Fibroblast of villous mesenchyme (primary cell): ENCODE results near the gene OMG. TPM values are rescaled to one million over a fixed set of nuclear protein-coding genes. Genes with fewer than 3 reads are reported as not detected.
"Not testable (repeated sequence)": the region's sequence is repeated elsewhere in the genome, so short reads cannot be mapped to it uniquely, and the experiment has no call there.

Experiments used
- DNase-seq: peaks from one replicate; pipeline ENCODE4 v3.0.0-alpha.2; 2010; ENCODE audit warnings: low read depth
- H3K4me3 ChIP-seq: 2 replicates; pipeline ENCODE4 v1.5.1; 2011; ENCODE audit warnings: low read depth, mild to moderate bottlenecking, low read length
- CTCF ChIP-seq: IDR thresholded peaks from 2 replicates; pipeline ENCODE4 v1.5.1; 2012; ENCODE audit warnings: low read depth, mild to moderate bottlenecking, low read length; ENCODE audit not compliant: insufficient read depth
- total RNA-seq: library from RNA; depleted of rRNA; stranded (reverse); fragments of >200 nt; gene quantifications from 2 replicates; pipeline ENCODE4 v1.2.3, GENCODE V29; 2012

OMG gene
- total RNA-seq, 1 donor = 0.43 TPM

- no peak for DNase-seq
- H3K4me3 ChIP-seq = no peak overlapping the region
- no peak for TF ChIP-seq CTCF
Observed at GRCh38 chr17:31314782-31315100, 17.7 kb upstream of the OMG start.

GRCh38 chr17:31313982-31314781 is 17.1 kb upstream of the OMG start, which contains the start of gene EVI2B:
Gene EVI2B, minus strand, starts transcription at chr17:31314054. Its CDS starts 8,445 bp downstream, at chr17:31305609.
- H3K4me3 ChIP-seq = no peak within 1 kb of the TSS
- DNase-seq = peak; percentile 78
- no peak for TF ChIP-seq CTCF

- not testable (repeated sequence) for DNase-seq, H3K4me3 ChIP-seq
Observed at GRCh38 chr17:31312223-31312622, 15.2 kb upstream of the OMG start.

- H3K4me3 ChIP-seq = no peak overlapping the region
- DNase-seq = no peak
Observed at GRCh38 chr17:31311526-31311925, 14.5 kb upstream of the OMG start.

GRCh38 chr17:31310886-31311285 is 13.8 kb upstream of the OMG start:
- TF ChIP-seq CTCF = no peak
- DNase-seq = no peak

More at GRCh38 chr17:31311526-31311925, 14.5 kb upstream of the OMG start:
- no peak for TF ChIP-seq CTCF

GRCh38 chr17:31310260-31310659 is 13.2 kb upstream of the OMG start:
- H3K4me3 ChIP-seq = no peak overlapping the region
- no peak for TF ChIP-seq CTCF
- DNase-seq = no peak

More at GRCh38 chr17:31310886-31311285, 13.8 kb upstream of the OMG start:
- H3K4me3 ChIP-seq = no peak overlapping the region

GRCh38 chr17:31309556-31309955 is 12.5 kb upstream of the OMG start:
- DNase-seq = no peak
- TF ChIP-seq CTCF = no peak

More at GRCh38 chr17:31309556-31309955, 12.5 kb upstream of the OMG start:
- no peak overlapping the region for H3K4me3 ChIP-seq
